ENCODE data around the gene BRINP1. TPM values are rescaled to one million over a fixed set of nuclear protein-coding genes. Genes with fewer than 3 reads are reported as not detected.

Gene BRINP1
- total RNA-seq, 1 experiment from 2014 or later, result 14.0 TPM

DNA sequence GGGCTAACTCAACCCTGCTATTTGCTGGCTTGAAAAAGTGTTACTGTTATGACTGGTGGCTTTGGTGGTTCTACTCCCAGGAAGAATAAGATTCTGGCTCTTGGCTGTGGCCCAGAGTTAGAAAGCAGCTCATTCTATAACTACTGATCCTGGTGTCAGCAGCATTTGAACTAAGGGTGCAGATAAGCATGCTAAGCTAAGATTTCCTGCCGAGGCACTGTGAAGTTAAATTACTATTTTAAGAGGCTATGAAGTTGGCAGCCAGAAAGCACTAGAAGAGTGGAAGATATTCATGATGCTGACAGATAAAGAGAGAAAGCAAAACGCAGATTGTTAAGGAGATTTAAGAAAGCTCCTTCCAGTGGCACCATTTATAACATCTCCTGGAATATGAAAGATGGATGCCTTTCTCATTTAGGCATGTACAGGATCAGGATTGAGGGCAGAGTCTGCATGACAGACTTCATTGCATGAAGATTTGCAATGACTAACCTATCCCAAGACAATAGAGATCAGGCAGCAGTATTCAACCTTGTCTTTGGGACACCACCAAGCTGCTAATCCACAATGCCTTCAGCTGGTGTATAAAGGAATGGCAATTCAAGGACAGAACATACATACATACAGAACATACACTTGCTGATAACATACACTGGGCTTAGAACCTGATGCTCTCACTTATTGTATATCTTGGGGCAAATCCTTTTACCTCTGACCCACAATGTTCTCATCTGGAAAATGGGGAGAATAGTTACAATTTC is 11.7 kb downstream of the BRINP1 start:
- Mint-ChIP-seq H3K4me1 (peaks cover 27 to 42% of the 10 kb centered on the region in 2 experiments), H3K9me3 (no peaks in the 10 kb centered on the region), H3K36me3 (ENCODE audit: insufficient read depth in 1 of 3, low read depth in 3 of 3) (peaks cover 0 to under 1% (median 0%) of the 10 kb centered on the region in 3 experiments; a peak in 1 of 7 replicates), H3K4me3 (no peak overlapping the region), H3K27ac (0 out of 7 replicates have a peak overlapping the region, but pooled peaks of 1 of the 3 experiments have one; percentile 2), H3K27me3 (ENCODE audit: low read depth) (no peaks in the 10 kb centered on the region)
- H3K79me1 ChIP-seq (ENCODE audit: insufficient read depth, low read depth, low read length, poor library complexity, severe bottlenecking), result peaks cover 3% of the 10 kb centered on the region
- no peaks in the 10 kb centered on the region for H3K23me2 ChIP-seq (ENCODE audit: insufficient read length, low read depth, low read length, poor library complexity, severe bottlenecking)
- no peak overlapping the region for H3T11ph ChIP-seq (ENCODE audit: low read length)
- peaks cover 11% of the 10 kb centered on the region; the same call in 1 of the 2 replicates for H3K4me1 ChIP-seq (ENCODE audit: insufficient read depth, low read length)
- no peak; the same call in 2 of the 3 replicates for TF ChIP-seq CTCF (conservative IDR thresholded peaks at IDR 0.05)
- H4K20me1 ChIP-seq (ENCODE audit: control insufficient read depth, insufficient read depth, insufficient read length), result no peaks in the 10 kb centered on the region
- H3K56ac ChIP-seq (ENCODE audit: insufficient read length, low read depth, low read length), result no peak overlapping the region
- no peak overlapping the region for H2BK120ac ChIP-seq (ENCODE audit: low read depth, low read length, poor library complexity, severe bottlenecking)
- no peaks in the 10 kb centered on the region for H3K27me3 ChIP-seq (ENCODE audit: insufficient read depth, low read length)
- no peak overlapping the region for H4K91ac ChIP-seq (ENCODE audit: insufficient read length, low read depth, low read length)
- H3K9me3 ChIP-seq (ENCODE audit: control insufficient read depth, low read depth, low read length), result no peaks in the 10 kb centered on the region
- H4K8ac ChIP-seq (replicated peaks; ENCODE audit: insufficient read length, low read depth, low read length), result no peak overlapping the region
- no peak for DNase-seq
- H3K18ac ChIP-seq (ENCODE audit: insufficient read length, low read depth, low read length), result no peak overlapping the region
- H3K14ac ChIP-seq (ENCODE audit: insufficient read depth, low read length), result no peak overlapping the region
- no peak overlapping the region for H4K5ac ChIP-seq (ENCODE audit: insufficient read length, low read depth, low read length)
- H3K79me2 ChIP-seq (ENCODE audit: insufficient read depth, low read length), result peaks cover 1% of the 10 kb centered on the region; the same call in 1 of the 2 replicates
- no peak overlapping the region for H3K27ac ChIP-seq (ENCODE audit: insufficient read length, low read depth, low read length)
- H3K4ac ChIP-seq (ENCODE audit: low read depth, low read length), result no peak overlapping the region
- H2AK5ac ChIP-seq (ENCODE audit: insufficient read length, low read length), result no peak overlapping the region
- H3K23ac ChIP-seq (ENCODE audit: insufficient read length, low read depth, low read length), result no peak overlapping the region
- no peak overlapping the region for H2BK15ac ChIP-seq (ENCODE audit: low read depth, low read length)
- no peak overlapping the region for H2BK12ac ChIP-seq (ENCODE audit: insufficient read length, low read depth, low read length)
- no peak overlapping the region for H2BK20ac ChIP-seq (ENCODE audit: low read depth, low read length, poor library complexity, severe bottlenecking)
- no peak overlapping the region for H3K4me2 ChIP-seq (ENCODE audit: insufficient read depth, insufficient read length, low read length)
- WGBS (ENCODE audit: extremely low coverage, insufficient read length, low lambda C conversion rate), result no CpG with 5 or more reads among the region's 2 CpGs
- no peak overlapping the region for H2AFZ ChIP-seq (ENCODE audit: low read length)
- no peak overlapping the region for H2BK5ac ChIP-seq (ENCODE audit: insufficient read length, low read length)
- H3K9ac ChIP-seq (ENCODE audit: extremely low read depth, insufficient read length, low read length), result no peak overlapping the region

All from H9 (cell line).